Breast epithelium (tissue), 3 donors: ENCODE data around the gene REEP3.

ENCODE experiments used
- CTCF ChIP-seq, 3 donors: fragments of 450-650 bp; IDR thresholded peaks; one replicate each; pipeline ENCODE4 v1.5.1; 2016 to 2017; ENCODE audit warnings: antibody characterized with exemption in 3 of 3, mild to moderate bottlenecking in 3 of 3, moderate library complexity in 3 of 3
- POLR2A ChIP-seq: fragments of 450-650 bp; IDR thresholded peaks from one replicate; pipeline ENCODE4 v1.6.1; 2016; ENCODE audit warnings: antibody characterized with exemption, mild to moderate bottlenecking, moderate library complexity
- POLR2AphosphoS5 ChIP-seq, 3 donors: sonication (generic); formaldehyde crosslinking; IDR thresholded peaks; one replicate each; pipeline ENCODE4 v1.6.1; 2017; ENCODE audit warnings: antibody characterized with exemption in 3 of 3

- no peak for TF ChIP-seq CTCF (IDR thresholded peaks at IDR 0.05)
- no peak for TF ChIP-seq POLR2AphosphoS5 (IDR thresholded peaks at IDR 0.05)
- no peak for TF ChIP-seq POLR2A
These were observed 82.7 kb downstream of the REEP3 start for GRCh38 chr10:63603709-63604445.
